K562 (cell line): Measurements from ENCODE around the gene AFF2. TPM values are rescaled to one million over a fixed set of nuclear protein-coding genes. Genes with fewer than 3 reads are reported as not detected.

ENCODE experiments used
- ATAC-seq: fragments of 200-7000 bp; cut with Tn5 transposase; 3 replicates; pipeline ENCODE4 v1.9.1; 2020; ENCODE audit warnings: moderate library complexity
- BruUV-seq: library from RNA; stranded (reverse); fragments of 400-500 nt; replicated peaks from 2 replicates; lab custom pipeline; 2021; lab: Mats Ljungman, UMichigan
- CTCF ChIA-PET: fragments of 300-600 bp; formaldehyde crosslinking; extraction: SDS; loops from one replicate; lab custom pipeline; 2021; ENCODE audit warnings: low intra/inter-chr PET ratio; lab: Yijun Ruan, JAX
- POLR2A ChIA-PET: fragments of 300-600, 350-650 bp; sonication (Branson Sonifier 250); formaldehyde crosslinking; extraction: SDS; loops from one replicate; lab custom pipeline; 2021; ENCODE audit warnings: antibody characterized with exemption, inconsistent platforms; lab: Yijun Ruan, JAX
- DNase-seq, 4 experiments: peaks; one replicate each; pipeline versions ENCODE4 v3.0.0 to v3.0.0-alpha.2; 2011 to 2018; ENCODE audit warnings: low spot score in 3 of 4, mixed read lengths in 3 of 4; ENCODE audit errors: extremely low read depth in 1 of 4
- FAIRE-seq: peaks from 2 replicates; lab custom pipeline; 2011; peaks lifted over from hg19 to GRCh38; lab: Jason Lieb, UNC
- H2AFZ ChIP-seq: 2 replicates; pipeline ENCODE4 v1.6.0; 2011; ENCODE audit warnings: low read depth, low read length, control low read depth, inconsistent platforms
- H3K27ac ChIP-seq: fragments of 200-600 bp; 3 replicates; pipeline ENCODE4 v1.8.0; 2011; ENCODE audit warnings: low read depth, mild to moderate bottlenecking, control low read depth, inconsistent platforms, low read length, moderate library complexity, mixed read lengths; ENCODE audit errors: extremely low read depth
- H3K27me3 ChIP-seq, 2 experiments: fragments of 300-600 bp in 1 of 2; 2 replicates in 1 of 2; 3 replicates in 1 of 2; pipeline versions ENCODE4 v1.6.0 to v1.8.0; 2011; ENCODE audit warnings: inconsistent platforms in 2 of 2, low read length in 2 of 2, mild to moderate bottlenecking in 1 of 2, mixed read lengths in 1 of 2, moderate library complexity in 1 of 2; ENCODE audit not compliant: control insufficient read depth in 2 of 2, insufficient read depth in 2 of 2
- H3K36me3 ChIP-seq: fragments of 300-600 bp; 3 replicates; pipeline ENCODE4 v1.8.0; 2011; ENCODE audit warnings: mild to moderate bottlenecking, low read length, inconsistent platforms; ENCODE audit not compliant: control insufficient read depth, insufficient read depth
- H3K4me1 ChIP-seq, 2 experiments: fragments of 200-600 bp in 1 of 2; replicated peaks in 1 of 2; 2 replicates in 1 of 2; 3 replicates in 1 of 2; pipeline versions ENCODE4 v1.5.1 to v1.8.0; 2011; ENCODE audit warnings: inconsistent platforms in 2 of 2, low read length in 2 of 2, mild to moderate bottlenecking in 1 of 2, mixed read lengths in 1 of 2, moderate library complexity in 1 of 2; ENCODE audit not compliant: control insufficient read depth in 2 of 2, insufficient read depth in 2 of 2
- H3K4me2 ChIP-seq: 2 replicates; pipeline ENCODE4 v1.6.1; 2011; ENCODE audit warnings: low read length, control low read depth, inconsistent platforms, mixed read lengths; ENCODE audit not compliant: insufficient read depth
- H3K4me3 ChIP-seq: fragments of 200-600 bp; sonication (generic), shearing (Covaris generic); 2 replicates; pipeline ENCODE4 v1.5.1; 2016; ENCODE audit warnings: control low read depth, inconsistent platforms
- H3K79me2 ChIP-seq: fragments of 200-600 bp; 3 replicates; pipeline ENCODE4 v1.8.0; 2011; ENCODE audit warnings: low read length, inconsistent platforms; ENCODE audit not compliant: control insufficient read depth, insufficient read depth
- H3K9ac ChIP-seq, 2 experiments: 2 replicates each; pipeline versions ENCODE4 v1.6.0 to v1.6.1; 2011; ENCODE audit warnings: low read depth in 2 of 2, low read length in 2 of 2, control low read depth in 1 of 2, inconsistent platforms in 1 of 2, mild to moderate bottlenecking in 1 of 2, mixed read lengths in 1 of 2; ENCODE audit not compliant: insufficient read depth in 1 of 2
- H3K9me1 ChIP-seq: one replicate; pipeline ENCODE4 v1.6.0; 2011; ENCODE audit warnings: inconsistent platforms, mild to moderate bottlenecking, low read length, moderate library complexity; ENCODE audit not compliant: control insufficient read depth, insufficient read depth
- H3K9me3 ChIP-seq: replicated peaks from 2 replicates; pipeline ENCODE4 v1.5.1; 2011; ENCODE audit warnings: low read depth, low read length, inconsistent platforms; ENCODE audit not compliant: control insufficient read depth, insufficient read depth
- H4K20me1 ChIP-seq: replicated peaks from 2 replicates; pipeline ENCODE4 v1.6.1; 2011; ENCODE audit warnings: low read length, inconsistent platforms, mixed read lengths; ENCODE audit not compliant: control insufficient read depth, insufficient read depth
- ARID1B ChIP-seq: fragments of 450-650 bp; IDR thresholded peaks from 2 replicates; pipeline ENCODE4 v1.6.1; 2016; ENCODE audit warnings: antibody characterized with exemption, mild to moderate bottlenecking, inconsistent platforms
- L3MBTL2 ChIP-seq: fragments of 450-650 bp; IDR thresholded peaks from 2 replicates; pipeline ENCODE4 v1.6.1; 2016; ENCODE audit warnings: mild to moderate bottlenecking, moderate library complexity
- LCOR ChIP-seq: sonication (generic); formaldehyde crosslinking; IDR thresholded peaks from 2 replicates; pipeline ENCODE4 v1.8.0; 2022; ENCODE audit warnings: mild to moderate bottlenecking, missing genetic modification reagents
- MBD1 ChIP-seq: fragments of 250-450 bp; sonication (Bioruptor Pico); IDR thresholded peaks from 2 replicates; pipeline ENCODE4 v1.8.0; 2022; ENCODE audit warnings: inconsistent platforms
- NFATC3 ChIP-seq: fragments of 450-650 bp; IDR thresholded peaks from 2 replicates; pipeline ENCODE4 v1.6.1; 2017; ENCODE audit warnings: mild to moderate bottlenecking
- PTTG1 ChIP-seq: fragments of 450-650 bp; IDR thresholded peaks from 2 replicates; pipeline ENCODE4 v1.6.1; 2016; ENCODE audit warnings: low read depth, mild to moderate bottlenecking, missing genetic modification characterization, missing compliant biosample characterization
- RBM25 ChIP-seq: fragments of 200-400 bp; formaldehyde crosslinking; IDR thresholded peaks from 2 replicates; pipeline ENCODE4 v1.6.1; 2018; ENCODE audit warnings: low read length, low read depth, moderate library complexity; ENCODE audit not compliant: severe bottlenecking
- SRF ChIP-seq, 2 experiments: fragments of 250-450, 450-650 bp in 1 of 2; sonication (Bioruptor Pico) in 1 of 2; sonication (generic) in 1 of 2; formaldehyde crosslinking; IDR thresholded peaks; 2 replicates each; pipeline versions ENCODE4 v1.5.0 to v1.5.1; 2020 to 2022; ENCODE audit warnings: mild to moderate bottlenecking in 1 of 2, missing genetic modification reagents in 1 of 2
- WHSC1 ChIP-seq: IDR thresholded peaks from one replicate; pipeline ENCODE4 v1.6.1; 2012; ENCODE audit warnings: low read length, control low read depth, inconsistent platforms
- ZZZ3 ChIP-seq: fragments of 450-650 bp; IDR thresholded peaks from 2 replicates; pipeline ENCODE4 v1.6.1; 2016; ENCODE audit warnings: antibody characterized with exemption, mild to moderate bottlenecking, moderate library complexity
- WGBS: fragments of 100-300 bp; shearing (Covaris generic); methylation state at CpG from one replicate; pipeline ENCODE4 v1.1.6; 2016; ENCODE audit warnings: low coverage, mixed read lengths; ENCODE audit not compliant: insufficient coverage; ENCODE audit errors: missing lambda C conversion rate; 5-methylcytosine and 5-hydroxymethylcytosine counted together
- in situ Hi-C: fragments of 300-500 bp; cut with MboI; formaldehyde crosslinking; loops from 4 replicates; pipeline ENCODE4 v1.15.0; 2018; ENCODE audit warnings: inconsistent platforms, mixed read lengths
- intact Hi-C: fragments of 100-400 bp; cut with micrococcal nuclease; formaldehyde crosslinking; loops from 2 replicates; pipeline ENCODE4 v1.14.2; 2022
- polyA plus RNA-seq, 8 experiments: library from polyadenylated mRNA; depleted of rRNA in 4 of 8; stranded (reverse) in 5 of 8; unstranded in 3 of 8; fragments of >200 nt; fragmentation: Nextera tagmentation in 2 of 8; fragmentation: Illumina TruSeq in 1 of 8; extraction: Ambion mirVana in 2 of 8; extraction: Trizol in 1 of 8; gene quantifications; 2 replicates each; pipeline versions ENCODE4 v1.2.1 to v1.2.3, GENCODE V29; 2011 to 2014; ENCODE audit warnings: inconsistent platforms in 1 of 8, missing spikeins in 1 of 8
- total RNA-seq, 7 experiments: library from RNA; depleted of rRNA in 6 of 7; stranded (reverse); fragments of >200 nt in 6 of 7; fragmentation: Illumina TruSeq in 2 of 7; extraction: Trizol in 2 of 7; gene quantifications; 2 replicates each; pipeline versions ENCODE4 v1.2.1 to v1.2.3, GENCODE V29; 2011 to 2021; ENCODE audit warnings: low replicate concordance in 1 of 7
- TF ChIP-seq, protein P1 (sequence below): sonication (generic); formaldehyde crosslinking; IDR thresholded peaks from 2 replicates; pipeline ENCODE4 v1.8.0; 2022; ENCODE audit warnings: mild to moderate bottlenecking, missing genetic modification reagents

AFF2 gene
- total and polyA plus RNA-seq, 9 of the 15 experiments (the other 6 are each of a cell fraction or from before 2014, with no cell fraction given) = 0.01 to 0.20 (median 0.07) TPM

DNA sequence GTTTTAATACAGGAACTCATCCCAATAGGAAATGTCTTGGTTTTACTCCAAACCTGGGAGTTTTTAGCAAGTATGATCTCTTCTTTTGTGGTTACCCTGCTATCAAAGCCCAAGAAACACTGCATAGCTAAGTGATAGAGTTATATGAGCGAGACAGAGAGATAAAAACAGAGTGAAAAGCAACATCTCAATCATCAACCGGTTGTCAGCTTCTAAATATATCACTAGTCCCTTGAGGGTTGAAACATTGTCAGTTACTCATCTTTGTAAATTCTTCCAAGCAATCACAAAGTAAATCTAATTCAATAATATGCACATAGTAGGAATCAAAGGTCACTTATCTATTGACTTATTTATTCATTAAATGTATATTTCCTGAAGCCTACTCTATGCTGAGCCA lies 520.7 kb downstream of the AFF2 start (continued):
- no peak for TF ChIP-seq WHSC1
- TF ChIP-seq ZZZ3 = no peak
- no peak for TF ChIP-seq PTTG1 (tag)
- no peak for TF ChIP-seq SRF (CRISPR knock-in tag; IDR thresholded peaks at IDR 0.05)
- no peak for TF ChIP-seq L3MBTL2
- TF ChIP-seq MBD1 (CRISPR knock-in tag) = no peak
- no peak for TF ChIP-seq ARID1B
- TF ChIP-seq LCOR (CRISPR knock-in tag) = no peak
- no peak for TF ChIP-seq NFATC3
- TF ChIP-seq, all 486 proteins: peak for 0

- Histone ChIP-seq H2AFZ (no peak overlapping the region), H3K9me1 (no peaks in the 10 kb centered on the region), H3K4me2 (no peak overlapping the region), H3K27me3 (no peaks in the 10 kb centered on the region), H3K4me1 (no peaks in the 10 kb centered on the region), H3K27ac (no peak overlapping the region), H4K20me1 (no peaks in the 10 kb centered on the region), H3K4me3 (no peak overlapping the region), H3K79me2 (no peaks in the 10 kb centered on the region), H3K9ac (no peak overlapping the region), H3K36me3 (no peaks in the 10 kb centered on the region), H3K9me3 (no peaks in the 10 kb centered on the region)
- POLR2A ChIA-PET = no interaction called here
- CTCF ChIA-PET = no interaction called here
- no peak for DNase-seq
- intact Hi-C loops (no loop called here), in situ Hi-C loops (no loop called here)
- no peak for FAIRE-seq
- no TSS peak for BruUV-seq
- peak; percentile 26 for TF ChIP-seq RBM25
- TF ChIP-seq, protein P1, sequence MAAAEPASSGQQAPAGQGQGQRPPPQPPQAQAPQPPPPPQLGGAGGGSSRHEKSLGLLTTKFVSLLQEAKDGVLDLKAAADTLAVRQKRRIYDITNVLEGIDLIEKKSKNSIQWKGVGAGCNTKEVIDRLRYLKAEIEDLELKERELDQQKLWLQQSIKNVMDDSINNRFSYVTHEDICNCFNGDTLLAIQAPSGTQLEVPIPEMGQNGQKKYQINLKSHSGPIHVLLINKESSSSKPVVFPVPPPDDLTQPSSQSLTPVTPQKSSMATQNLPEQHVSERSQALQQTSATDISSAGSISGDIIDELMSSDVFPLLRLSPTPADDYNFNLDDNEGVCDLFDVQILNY (CRISPR knock-in tag) = no peak
- WGBS = 0% methylated on average over 2 of the region's 2 CpGs
- no peak for ATAC-seq
Measured at GRCh38 chrX:149022485-149022884, 522.1 kb downstream of the AFF2 start.
